GM12801 (cell line): Measurements from ENCODE around the gene ADORA1.

Experiments
- TF ChIP-seq, protein P1 (sequence below): IDR thresholded peaks from one replicate; pipeline ENCODE4 v1.5.1; 2011; ENCODE audit warnings: control low read depth; ENCODE audit not compliant: insufficient read length; ENCODE audit errors: extremely low read depth

ADORA1 gene

GRCh38 chr1:203140743-203141520 is 13.4 kb downstream of the ADORA1 start:
- TF ChIP-seq, protein P1, sequence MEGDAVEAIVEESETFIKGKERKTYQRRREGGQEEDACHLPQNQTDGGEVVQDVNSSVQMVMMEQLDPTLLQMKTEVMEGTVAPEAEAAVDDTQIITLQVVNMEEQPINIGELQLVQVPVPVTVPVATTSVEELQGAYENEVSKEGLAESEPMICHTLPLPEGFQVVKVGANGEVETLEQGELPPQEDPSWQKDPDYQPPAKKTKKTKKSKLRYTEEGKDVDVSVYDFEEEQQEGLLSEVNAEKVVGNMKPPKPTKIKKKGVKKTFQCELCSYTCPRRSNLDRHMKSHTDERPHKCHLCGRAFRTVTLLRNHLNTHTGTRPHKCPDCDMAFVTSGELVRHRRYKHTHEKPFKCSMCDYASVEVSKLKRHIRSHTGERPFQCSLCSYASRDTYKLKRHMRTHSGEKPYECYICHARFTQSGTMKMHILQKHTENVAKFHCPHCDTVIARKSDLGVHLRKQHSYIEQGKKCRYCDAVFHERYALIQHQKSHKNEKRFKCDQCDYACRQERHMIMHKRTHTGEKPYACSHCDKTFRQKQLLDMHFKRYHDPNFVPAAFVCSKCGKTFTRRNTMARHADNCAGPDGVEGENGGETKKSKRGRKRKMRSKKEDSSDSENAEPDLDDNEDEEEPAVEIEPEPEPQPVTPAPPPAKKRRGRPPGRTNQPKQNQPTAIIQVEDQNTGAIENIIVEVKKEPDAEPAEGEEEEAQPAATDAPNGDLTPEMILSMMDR = no peak

DNA sequence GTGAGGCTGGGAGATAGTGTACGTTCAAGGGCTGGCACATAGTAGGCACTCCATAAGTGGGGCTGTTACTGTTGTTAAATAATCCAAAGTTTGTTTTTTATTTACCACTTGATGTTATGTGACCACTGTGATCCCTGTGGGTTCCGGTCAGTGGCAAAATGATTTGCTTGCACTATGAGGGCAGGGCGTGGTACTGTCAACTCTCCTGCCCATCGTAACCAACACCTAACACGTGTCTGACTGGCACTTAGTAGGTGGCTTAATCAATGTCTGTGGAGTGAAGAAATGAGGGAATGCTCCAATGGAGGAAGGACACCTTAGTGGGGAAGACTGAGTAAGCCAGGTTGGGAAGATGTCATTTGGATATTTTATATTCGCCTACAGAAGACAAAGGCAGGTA is 14.6 kb downstream of the ADORA1 start:
- TF ChIP-seq, protein P1 = no peak

DNA sequence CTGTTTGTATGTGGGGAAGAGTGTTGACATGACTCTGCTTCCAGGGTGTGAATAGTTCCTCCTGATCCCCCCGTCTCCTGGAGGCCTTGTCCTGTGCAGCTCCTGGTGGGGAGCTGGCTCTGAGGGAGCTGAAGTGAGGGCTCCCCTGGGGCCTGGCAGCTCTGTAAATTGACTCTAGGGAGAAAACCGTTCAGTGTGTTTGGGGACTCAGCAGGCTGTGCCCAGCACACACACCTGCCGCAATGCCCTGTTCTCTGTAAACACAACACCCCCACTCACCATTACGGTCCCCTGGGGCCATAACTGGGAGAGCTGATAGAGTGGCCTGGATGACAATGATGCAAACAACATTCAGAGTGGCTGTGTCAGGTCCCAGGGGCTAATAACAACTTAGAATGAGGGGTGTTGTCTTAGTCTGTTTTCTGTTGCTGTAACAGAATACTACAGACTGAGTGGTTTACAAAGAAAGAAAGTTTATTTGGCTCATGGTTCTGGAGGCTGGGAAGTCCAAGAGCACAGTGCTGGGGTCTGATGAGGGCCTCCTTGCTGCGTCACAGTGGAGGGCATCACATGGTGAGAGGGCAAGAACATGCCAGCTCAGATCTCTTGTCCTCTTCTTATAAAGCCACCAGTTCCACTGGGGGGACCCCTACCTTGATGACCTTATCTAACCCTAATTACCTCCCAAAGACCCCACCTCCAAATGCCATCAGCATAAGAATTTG is 15.3 kb downstream of the ADORA1 start:
- TF ChIP-seq, protein P1 = no peak

- TF ChIP-seq, protein P1 = no peak
Measured at GRCh38 chr1:203143641-203144040, 16.1 kb downstream of the ADORA1 start.

DNA sequence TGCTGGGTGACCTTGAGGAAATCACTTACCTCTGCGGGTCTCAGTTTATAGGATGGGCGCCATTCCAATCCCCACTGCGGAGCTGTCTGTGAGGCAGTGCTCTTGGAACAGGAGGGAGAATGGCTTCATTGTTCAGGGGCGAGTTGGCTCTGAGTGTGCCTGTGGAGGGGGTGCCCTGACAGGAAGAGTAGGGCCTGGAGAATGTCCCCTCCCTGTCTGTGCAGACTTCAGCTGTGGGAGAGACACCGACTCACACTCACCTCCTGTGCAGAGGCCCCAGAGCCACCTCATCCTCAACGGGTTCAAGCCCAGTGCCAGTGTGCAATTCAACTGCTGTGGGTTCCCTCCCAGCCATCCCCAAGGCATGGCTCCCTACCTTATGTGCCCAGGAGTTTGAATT is 17.1 kb downstream of the ADORA1 start:
- TF ChIP-seq, protein P1 = no peak

DNA sequence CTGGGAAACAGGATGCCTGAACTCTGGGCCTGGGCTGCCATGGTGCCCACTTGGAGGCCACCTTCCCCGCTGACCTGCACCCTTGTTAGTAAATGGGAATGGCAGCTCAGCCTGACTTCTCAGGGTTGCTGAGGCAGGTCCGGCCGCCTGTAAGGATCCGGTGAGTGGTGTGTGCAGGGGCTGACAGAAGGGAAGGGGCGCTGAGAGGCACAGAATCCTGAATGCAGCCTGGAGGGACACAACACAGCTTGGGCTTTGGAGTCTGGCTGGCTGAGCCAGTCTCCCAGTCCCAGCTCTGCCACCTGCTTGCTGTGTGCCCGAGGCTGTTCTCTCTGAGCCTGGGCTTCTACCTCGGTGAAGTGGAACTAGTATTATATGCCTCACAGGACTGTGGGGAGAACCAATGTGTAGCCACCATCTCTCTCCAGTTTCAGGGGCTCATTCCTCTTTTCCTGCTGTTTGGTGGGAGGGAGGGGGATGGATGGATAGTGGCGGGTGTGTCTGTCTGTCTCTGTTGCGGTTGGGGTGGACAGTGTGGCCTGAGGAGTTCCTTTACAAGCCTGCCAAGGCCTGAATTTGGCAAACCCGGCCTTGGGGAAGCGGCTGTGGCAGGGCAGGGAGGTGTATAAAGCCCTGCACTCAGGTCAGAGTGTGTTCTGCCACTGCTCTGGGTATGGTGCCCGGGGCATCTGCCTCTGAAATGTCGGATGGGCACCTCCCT is 18.0 kb downstream of the ADORA1 start:
- TF ChIP-seq, protein P1 = no peak

- TF ChIP-seq, protein P1 = no peak
Measured at GRCh38 chr1:203146042-203146369, 18.5 kb downstream of the ADORA1 start.
